Bone marrow (tissue), 2 donors: ENCODE data around the gene INTS14.

Source experiments
- DNase-seq, 2 donors: peaks; one replicate each; lab custom pipeline; 2025; lab: John Stamatoyannopoulos, UW

INTS14 gene

GRCh38 chr15:65610871-65611718 is at the start of gene INTS14:
Gene INTS14 (minus strand): TSS chr15:65611131. CDS start chr15:65607380, 3,751 bp downstream.
- peak; percentile 82 to 88 for DNase-seq

- DNase-seq: no peak
Measured at GRCh38 chr15:65659502-65660052, 48.6 kb upstream of the INTS14 start.

- DNase-seq: no peak
Measured at GRCh38 chr15:65655457-65655856, 44.5 kb upstream of the INTS14 start.

- DNase-seq: no peak
Measured at GRCh38 chr15:65655026-65655425, 44.1 kb upstream of the INTS14 start.

- no peak for DNase-seq
Measured at GRCh38 chr15:65653801-65654521, 43.0 kb upstream of the INTS14 start.

- no peak for DNase-seq
Measured at GRCh38 chr15:65653341-65653740, 42.4 kb upstream of the INTS14 start.

GRCh38 chr15:65651831-65652749 is 41.2 kb upstream of the INTS14 start:
- DNase-seq: no peak

- no peak for DNase-seq
Measured at GRCh38 chr15:65651042-65651322, 40.1 kb upstream of the INTS14 start.

GRCh38 chr15:65650312-65651041 is 39.5 kb upstream of the INTS14 start:
- DNase-seq: no peak

- no peak for DNase-seq
Measured at GRCh38 chr15:65646486-65646885, 35.6 kb upstream of the INTS14 start.

- no peak for DNase-seq
Measured at GRCh38 chr15:65645392-65645791, 34.5 kb upstream of the INTS14 start.

- no peak for DNase-seq
Measured at GRCh38 chr15:65644282-65644681, 33.4 kb upstream of the INTS14 start.

GRCh38 chr15:65642594-65642993 is 31.7 kb upstream of the INTS14 start:
- DNase-seq: no peak

- no peak for DNase-seq
Measured at GRCh38 chr15:65641768-65642475, 31.0 kb upstream of the INTS14 start.

GRCh38 chr15:65639509-65639908 is 28.6 kb upstream of the INTS14 start:
- DNase-seq: no peak

- DNase-seq: peak in 1 of 2 donors; percentile 75
Measured at GRCh38 chr15:65638681-65639089, 27.8 kb upstream of the INTS14 start.

- no peak for DNase-seq
Measured at GRCh38 chr15:65638109-65638508, 27.2 kb upstream of the INTS14 start.

- no peak for DNase-seq
Measured at GRCh38 chr15:65634356-65634755, 23.4 kb upstream of the INTS14 start.

- no peak for DNase-seq
Measured at GRCh38 chr15:65633752-65634151, 22.8 kb upstream of the INTS14 start.

GRCh38 chr15:65632780-65633375 is 21.9 kb upstream of the INTS14 start:
- DNase-seq: no peak
